Body of pancreas (tissue), 4 donors: Measurements from ENCODE around the gene CCDC102B.

Experiments
- POLR2A ChIP-seq, 3 donors: fragments of 450-650 bp; IDR thresholded peaks; one replicate each; pipeline ENCODE4 v1.6.1; 2016; ENCODE audit warnings: antibody characterized with exemption in 3 of 3, mild to moderate bottlenecking in 2 of 3
- TF ChIP-seq, protein P1 (sequence below), 7 experiments: fragments of 450-650 bp in 4 of 7; fragments of 200-600 bp in 3 of 7; sonication (generic) in 3 of 7; IDR thresholded peaks; one replicate each; pipeline ENCODE4 v1.5.1; 2016 to 2019; ENCODE audit warnings: antibody characterized with exemption in 7 of 7

- TF ChIP-seq POLR2A (IDR thresholded peaks at IDR 0.05): no peak
- TF ChIP-seq, protein P1, sequence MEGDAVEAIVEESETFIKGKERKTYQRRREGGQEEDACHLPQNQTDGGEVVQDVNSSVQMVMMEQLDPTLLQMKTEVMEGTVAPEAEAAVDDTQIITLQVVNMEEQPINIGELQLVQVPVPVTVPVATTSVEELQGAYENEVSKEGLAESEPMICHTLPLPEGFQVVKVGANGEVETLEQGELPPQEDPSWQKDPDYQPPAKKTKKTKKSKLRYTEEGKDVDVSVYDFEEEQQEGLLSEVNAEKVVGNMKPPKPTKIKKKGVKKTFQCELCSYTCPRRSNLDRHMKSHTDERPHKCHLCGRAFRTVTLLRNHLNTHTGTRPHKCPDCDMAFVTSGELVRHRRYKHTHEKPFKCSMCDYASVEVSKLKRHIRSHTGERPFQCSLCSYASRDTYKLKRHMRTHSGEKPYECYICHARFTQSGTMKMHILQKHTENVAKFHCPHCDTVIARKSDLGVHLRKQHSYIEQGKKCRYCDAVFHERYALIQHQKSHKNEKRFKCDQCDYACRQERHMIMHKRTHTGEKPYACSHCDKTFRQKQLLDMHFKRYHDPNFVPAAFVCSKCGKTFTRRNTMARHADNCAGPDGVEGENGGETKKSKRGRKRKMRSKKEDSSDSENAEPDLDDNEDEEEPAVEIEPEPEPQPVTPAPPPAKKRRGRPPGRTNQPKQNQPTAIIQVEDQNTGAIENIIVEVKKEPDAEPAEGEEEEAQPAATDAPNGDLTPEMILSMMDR (IDR thresholded peaks at IDR 0.05): no peak
These were observed 139.2 kb downstream of the CCDC102B start for GRCh38 chr18:68937029-68937599.
